ENCODE results near the gene RCL1.
A peak's percentile ranks its signal among the peaks of the same experiment; 100 is the strongest.

The RCL1 gene

GRCh38 chr9:4831944-4832343 lies 39.2 kb downstream of the RCL1 start (continued):
- TF ChIP-seq CREB5 (CRISPR knock-in tag; IDR thresholded peaks at IDR 0.05; ENCODE audit: low read depth): no peak

GRCh38 chr9:4832786-4833579 lies 40.2 kb downstream of the RCL1 start:
- TF ChIP-seq POU6F1 (CRISPR knock-in tag; IDR thresholded peaks at IDR 0.05; ENCODE audit: borderline replicate concordance, low read depth) (no peak), ZNF565 (CRISPR knock-in tag; conservative IDR thresholded peaks at IDR 0.05; ENCODE audit: low read depth) (no peak), ZFP30 (CRISPR knock-in tag; IDR thresholded peaks at IDR 0.05) (no peak), TCF4 (CRISPR knock-in tag; IDR thresholded peaks at IDR 0.05; ENCODE audit: borderline replicate concordance) (no peak), CREB5 (CRISPR knock-in tag; IDR thresholded peaks at IDR 0.05; ENCODE audit: low read depth) (no peak), PPARA (CRISPR knock-in tag; IDR thresholded peaks at IDR 0.05; ENCODE audit: borderline replicate concordance) (no peak), ZNF8 (CRISPR knock-in tag; IDR thresholded peaks at IDR 0.05) (no peak), ISL1 (CRISPR knock-in tag; IDR thresholded peaks at IDR 0.05) (peak; percentile 64), GLIS3 (CRISPR knock-in tag; IDR thresholded peaks at IDR 0.05) (no peak), SNAI2 (CRISPR knock-in tag; IDR thresholded peaks at IDR 0.05) (no peak), TOX (CRISPR knock-in tag; IDR thresholded peaks at IDR 0.05; ENCODE audit: borderline replicate concordance) (no peak), ARNTL (CRISPR knock-in tag; IDR thresholded peaks at IDR 0.05; ENCODE audit: borderline replicate concordance, low read depth) (no peak), ZFP3 (CRISPR knock-in tag; IDR thresholded peaks at IDR 0.05) (no peak), OSR1 (CRISPR knock-in tag; IDR thresholded peaks at IDR 0.05) (no peak), CSRNP3 (CRISPR knock-in tag; IDR thresholded peaks at IDR 0.05) (no peak), PATZ1 (CRISPR knock-in tag; IDR thresholded peaks at IDR 0.05; ENCODE audit: borderline replicate concordance) (peak; percentile 74; the same call in 1 of the 2 replicates), CSDC2 (CRISPR knock-in tag; IDR thresholded peaks at IDR 0.05) (no peak), TSHZ2 (CRISPR knock-in tag; IDR thresholded peaks at IDR 0.05) (no peak), ZNF70 (CRISPR knock-in tag; IDR thresholded peaks at IDR 0.05) (no peak), ZC3H10 (CRISPR knock-in tag; IDR thresholded peaks at IDR 0.05) (peak; percentile 59; the same call in 1 of the 2 replicates), ESRRG (CRISPR knock-in tag; IDR thresholded peaks at IDR 0.05) (no peak), RARB (CRISPR knock-in tag; IDR thresholded peaks at IDR 0.05) (no peak), BACH2 (CRISPR knock-in tag; IDR thresholded peaks at IDR 0.05; ENCODE audit: borderline replicate concordance) (no peak)
- ATAC-seq: peak; percentile 91
